Stimulated activated CD4-positive, alpha-beta T cell treated with anti-CD3 and anti-CD28 coated beads, Interleukin-2, amount 100 ng/mL, for 24 hours (primary cell): ENCODE measurements around the gene ZGPAT.
"Not testable (repeated sequence)": the region's sequence is repeated elsewhere in the genome, so short reads cannot be mapped to it uniquely, and the experiment has no call there.

Source experiments
- DNase-seq, 2 donors: peaks; one replicate each; pipeline ENCODE4 v3.0.0-alpha.2; 2020

Gene ZGPAT

DNA sequence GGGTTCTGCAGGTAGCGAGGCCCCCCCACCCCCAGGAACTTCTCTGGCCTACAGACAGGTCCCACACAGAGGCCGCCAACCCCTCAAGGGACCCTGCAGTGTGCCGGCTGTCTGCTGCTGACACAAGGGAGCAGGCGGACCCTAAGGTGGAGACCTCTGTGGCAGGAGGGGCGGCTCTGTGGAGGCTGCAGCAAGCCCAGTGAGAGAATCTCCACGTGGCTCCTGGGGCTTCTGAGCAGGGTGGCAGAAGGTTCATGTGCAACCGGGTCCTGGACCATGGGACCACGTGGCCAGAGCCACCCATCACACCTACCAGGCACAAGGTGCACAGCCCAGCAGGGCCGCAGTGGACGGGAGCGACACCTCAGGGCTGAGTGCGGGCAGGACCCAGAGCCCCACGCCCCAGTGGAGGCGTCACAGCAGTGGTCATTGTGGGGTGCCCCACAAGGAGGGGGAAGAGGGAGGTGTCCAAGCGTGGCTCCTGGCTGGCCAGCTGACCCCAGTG, 4.3 kb upstream of the ZGPAT start:
- DNase-seq: no peak

DNA sequence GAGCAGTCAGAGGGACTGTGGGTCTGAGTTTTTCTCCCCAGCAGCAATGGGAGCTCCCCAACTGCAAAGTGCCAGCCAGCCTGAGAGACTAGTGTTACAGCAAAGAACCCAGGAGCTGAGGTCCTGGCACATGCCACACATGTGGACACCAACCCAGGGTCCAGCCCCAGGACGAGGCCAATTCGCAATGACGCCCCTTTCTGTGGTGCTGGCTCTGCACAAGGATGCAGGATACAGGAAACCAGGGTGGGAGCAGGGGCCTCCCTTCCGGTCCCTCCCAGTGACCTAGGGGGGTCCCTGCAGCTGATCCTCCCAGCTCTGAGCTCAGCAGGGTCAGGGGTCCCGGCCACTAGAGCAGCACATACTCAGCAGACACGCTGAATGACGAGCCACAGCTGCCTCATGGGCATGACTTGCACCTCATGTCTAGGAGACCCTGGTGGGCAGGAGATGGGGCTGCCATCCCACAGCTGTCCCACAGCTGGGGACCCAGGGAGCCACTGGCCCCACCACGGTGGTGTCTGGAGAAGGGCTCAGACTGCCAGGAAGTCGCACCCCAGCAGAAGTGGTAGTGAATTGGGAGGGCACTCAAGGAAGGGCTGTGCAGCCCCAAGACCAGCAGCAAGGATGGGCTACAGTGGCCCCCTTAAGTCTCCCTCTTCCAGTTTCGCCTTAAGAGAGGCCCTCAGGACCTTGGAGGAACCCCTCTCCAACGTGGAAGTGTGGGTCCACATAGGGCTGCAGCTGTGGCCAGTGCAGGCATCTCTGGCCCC, 3.7 kb upstream of the ZGPAT start:
- DNase-seq: no peak

GRCh38 chr20:63704749-63705117, 3.1 kb upstream of the ZGPAT start:
- DNase-seq: no peak

GRCh38 chr20:63705232-63706026, 2.4 kb upstream of the ZGPAT start:
- no peak for DNase-seq

DNA sequence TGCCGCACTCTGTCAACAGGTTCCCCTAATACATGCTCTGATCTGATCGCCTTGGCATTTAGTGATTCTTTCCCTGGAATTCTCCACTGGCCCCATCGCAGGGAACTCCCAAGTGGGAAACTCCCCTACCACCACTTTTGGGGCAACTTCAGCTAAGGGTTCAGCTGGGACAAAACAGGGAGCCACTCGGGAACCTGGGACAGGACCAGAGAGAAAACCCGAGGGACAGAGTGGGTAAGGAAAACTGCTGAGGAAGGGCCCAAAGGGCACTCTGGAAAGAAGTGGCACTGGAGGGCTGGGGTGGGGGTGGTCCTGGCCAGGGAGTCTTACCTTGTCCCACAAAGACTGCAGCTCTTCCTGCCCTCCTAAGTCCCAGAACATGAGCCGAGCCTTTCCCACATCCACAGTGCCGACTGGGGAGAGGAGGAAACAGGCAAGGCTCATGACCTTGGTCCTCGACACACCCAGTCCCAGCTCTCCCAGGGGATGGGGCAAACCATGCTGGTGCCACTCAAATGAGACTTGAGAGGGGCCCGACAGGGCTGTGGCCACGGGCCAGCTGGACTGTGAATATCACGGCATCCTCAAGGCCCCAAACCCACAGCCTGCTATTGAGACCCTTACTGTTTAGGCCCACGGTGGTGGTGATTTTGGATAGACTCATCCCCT, 1.7 kb upstream of the ZGPAT start:
- no peak for DNase-seq

DNA sequence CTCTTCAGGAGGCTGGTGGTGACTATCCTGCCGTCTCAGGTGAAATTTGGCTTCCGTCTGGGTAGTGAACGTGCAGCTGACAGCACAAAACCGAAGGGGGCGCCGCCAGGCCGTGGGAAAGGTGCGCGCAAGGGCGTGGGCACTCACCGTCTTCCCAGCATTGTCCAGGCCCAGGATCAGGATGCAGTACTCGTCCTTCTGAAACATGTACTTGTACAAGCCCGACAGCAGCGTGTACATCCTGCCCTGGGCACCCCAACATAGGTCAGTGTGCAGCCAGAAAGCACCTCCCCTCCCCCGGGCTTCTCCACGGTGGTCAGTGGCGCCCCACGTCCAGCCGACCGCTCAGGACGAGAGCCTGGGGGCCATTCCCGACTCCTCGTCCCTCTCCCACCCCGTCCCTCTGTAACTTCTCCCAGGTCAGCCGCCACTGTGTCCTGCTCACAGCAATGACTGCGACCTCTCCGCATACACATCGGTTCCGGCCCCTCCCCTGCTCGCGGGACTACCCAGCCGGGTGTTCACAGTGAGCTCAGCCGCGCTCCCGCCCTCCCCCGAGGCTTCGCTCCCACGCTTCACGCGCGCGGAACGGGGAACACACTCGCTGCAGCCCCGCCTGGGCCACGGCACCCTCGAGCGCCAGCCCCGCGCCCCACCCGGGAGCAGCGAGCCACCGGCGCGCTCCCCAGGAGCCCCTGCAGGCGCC, 834 bp upstream of the ZGPAT start:
- DNase-seq: peak; percentile 70 to 71

- no peak for DNase-seq
These were observed 686 bp downstream of the ZGPAT start for GRCh38 chr20:63708301-63709148.

GRCh38 chr20:63709149-63709527, 1.3 kb downstream of the ZGPAT start:
- no peak for DNase-seq

- DNase-seq: no peak
These were observed 3.3 kb downstream of the ZGPAT start for GRCh38 chr20:63711085-63711645.

GRCh38 chr20:63712191-63712590, 4.4 kb downstream of the ZGPAT start:
- DNase-seq: no peak

DNA sequence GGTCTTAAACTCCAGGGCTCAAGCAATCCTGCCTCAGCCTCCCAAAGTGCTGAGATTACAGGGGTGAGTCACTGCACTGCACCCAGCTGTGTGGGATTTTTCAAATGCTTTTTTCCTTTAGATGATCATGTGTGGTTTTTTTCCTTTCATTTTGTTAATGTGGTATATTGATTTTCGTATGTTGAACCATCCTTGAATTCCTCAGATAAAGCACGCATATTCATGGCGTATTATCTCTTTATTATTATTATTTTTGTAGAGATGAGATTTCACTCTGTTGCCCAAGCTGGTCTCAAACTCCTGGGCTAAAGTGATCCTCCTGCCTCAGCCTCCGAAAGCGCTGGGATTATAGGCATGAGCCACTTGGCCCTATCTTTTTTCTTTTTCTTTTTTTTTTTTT, 7.0 kb downstream of the ZGPAT start:
- DNase-seq: no peak

DNA sequence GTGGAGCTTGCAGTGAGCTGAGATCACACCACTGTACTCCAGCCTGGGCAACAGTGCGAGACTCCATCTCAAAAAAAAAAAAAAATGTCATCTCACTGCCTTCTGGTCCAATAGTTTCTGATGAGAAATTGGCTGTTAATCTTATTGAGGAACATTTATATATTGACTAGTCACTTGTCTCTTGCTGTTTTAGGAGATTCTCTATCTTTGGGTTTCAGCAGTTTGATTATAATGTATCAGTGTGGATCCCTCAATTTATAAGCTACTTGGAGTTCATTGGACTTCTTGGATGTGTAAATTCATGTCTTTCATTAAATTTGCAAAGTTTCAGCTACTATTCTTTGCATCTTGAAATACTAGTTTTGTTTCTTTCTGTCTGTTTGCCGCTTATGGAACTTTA, 11.2 kb downstream of the ZGPAT start:
- DNase-seq: no peak

DNA sequence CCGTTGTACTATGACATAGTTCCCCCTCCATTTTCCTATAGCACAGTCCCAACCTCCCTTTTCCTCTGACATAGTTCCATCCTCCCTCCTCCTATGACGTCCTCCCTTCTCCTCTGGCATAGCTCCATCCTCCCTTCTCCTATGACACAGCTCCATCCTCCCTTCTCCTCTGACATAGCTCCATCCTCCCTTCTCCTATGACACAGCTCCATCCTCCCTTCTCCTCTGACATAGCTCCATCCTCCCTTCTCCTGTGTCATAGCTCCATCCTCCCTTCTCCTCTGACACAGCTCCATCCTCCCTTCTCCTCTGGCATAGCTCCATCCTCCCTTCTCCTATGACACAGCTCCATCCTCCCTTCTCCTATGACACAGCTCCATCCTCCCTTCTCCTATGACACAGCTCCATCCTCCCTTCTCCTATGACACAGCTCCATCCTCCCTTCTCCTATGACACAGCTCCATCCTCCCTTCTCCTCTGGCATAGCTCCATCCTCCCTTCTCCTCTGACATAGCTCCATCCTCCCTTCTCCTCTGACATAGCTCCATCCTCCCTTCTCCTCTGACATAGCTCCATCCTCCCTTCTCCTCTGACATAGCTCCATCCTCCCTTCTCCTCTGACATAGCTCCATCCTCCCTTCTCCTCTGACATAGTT, 15.3 kb downstream of the ZGPAT start:
- DNase-seq: not testable (repeated sequence)

- DNase-seq: not testable (repeated sequence)
These were observed 22.4 kb downstream of the ZGPAT start for GRCh38 chr20:63730189-63730733.

- DNase-seq: no peak
These were observed 23.6 kb downstream of the ZGPAT start for GRCh38 chr20:63731410-63731809.

GRCh38 chr20:63732118-63733095, 24.6 kb downstream of the ZGPAT start:
- no peak for DNase-seq

- no peak for DNase-seq
These were observed 25.3 kb downstream of the ZGPAT start for GRCh38 chr20:63733117-63733516.

- DNase-seq: no peak
These were observed 25.8 kb downstream of the ZGPAT start for GRCh38 chr20:63733579-63734081.
